Measurements from ENCODE around the gene EPHA2. TPM values are rescaled to one million over a fixed set of nuclear protein-coding genes. Genes with fewer than 3 reads are reported as not detected.

EPHA2 gene
- total RNA-seq, 2 experiments from 2014 or later: 0.22 to 0.33 TPM

DNA sequence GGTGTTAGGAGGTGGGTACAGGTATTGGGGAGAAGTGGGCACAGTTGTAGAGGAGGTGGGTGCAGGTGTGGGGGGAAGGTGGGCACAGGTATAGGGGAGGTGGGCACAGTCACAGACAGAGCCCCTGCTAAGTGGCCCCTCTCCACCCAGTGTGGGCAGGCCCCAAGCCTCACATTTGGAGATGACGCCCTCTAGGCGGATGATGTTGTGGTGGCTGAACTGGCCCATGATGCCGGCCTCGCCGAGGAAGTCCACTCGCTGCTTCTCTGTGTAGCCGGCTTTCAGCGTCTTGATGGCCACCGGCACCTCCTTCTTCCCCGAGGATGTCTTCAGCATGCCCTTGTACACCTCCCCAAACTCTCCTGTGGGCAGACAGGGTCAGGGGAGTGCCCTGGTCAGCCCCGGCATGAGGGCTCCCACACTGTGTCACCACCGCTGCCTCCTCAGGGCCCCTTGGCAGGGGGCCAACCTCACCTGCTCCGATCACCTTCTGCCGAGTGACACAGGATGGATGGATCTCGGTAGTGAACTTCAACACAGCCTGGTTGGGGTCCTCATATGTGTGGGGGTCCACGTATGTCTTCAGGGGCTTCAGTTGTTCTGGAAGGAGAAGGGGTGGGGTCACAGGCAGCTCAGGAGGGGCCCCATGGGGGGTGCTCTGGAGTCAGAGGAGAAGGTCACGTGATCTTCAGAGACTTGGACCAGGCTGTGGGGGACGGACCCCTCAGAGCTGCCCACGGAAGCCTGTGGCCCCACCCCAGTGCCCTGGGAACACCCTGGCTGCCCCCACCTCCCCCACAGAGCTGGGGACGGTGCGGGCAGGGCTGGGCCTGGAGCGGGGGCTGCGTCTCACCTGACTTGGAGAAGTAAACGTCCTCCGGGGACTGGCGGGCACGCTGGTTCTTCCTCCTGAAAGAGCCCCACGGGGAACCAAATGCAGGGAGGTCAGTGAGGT, 22.6 kb downstream of the EPHA2 start:
- no peak for DNase-seq
- intact Hi-C loops (cut with micrococcal nuclease): no loop called here
- Mint-ChIP-seq H3K4me3 (no peak overlapping the region), H3K36me3 (no peaks in the 10 kb centered on the region), H3K27me3 (no peaks in the 10 kb centered on the region), H3K4me1 (ENCODE audit: low read depth) (no peaks in the 10 kb centered on the region), H3K9me3 (no peaks in the 10 kb centered on the region), H3K27ac (no peak overlapping the region)
- ChIA-PET CTCF (no interaction called here), POLR2A (no interaction called here)

DNA sequence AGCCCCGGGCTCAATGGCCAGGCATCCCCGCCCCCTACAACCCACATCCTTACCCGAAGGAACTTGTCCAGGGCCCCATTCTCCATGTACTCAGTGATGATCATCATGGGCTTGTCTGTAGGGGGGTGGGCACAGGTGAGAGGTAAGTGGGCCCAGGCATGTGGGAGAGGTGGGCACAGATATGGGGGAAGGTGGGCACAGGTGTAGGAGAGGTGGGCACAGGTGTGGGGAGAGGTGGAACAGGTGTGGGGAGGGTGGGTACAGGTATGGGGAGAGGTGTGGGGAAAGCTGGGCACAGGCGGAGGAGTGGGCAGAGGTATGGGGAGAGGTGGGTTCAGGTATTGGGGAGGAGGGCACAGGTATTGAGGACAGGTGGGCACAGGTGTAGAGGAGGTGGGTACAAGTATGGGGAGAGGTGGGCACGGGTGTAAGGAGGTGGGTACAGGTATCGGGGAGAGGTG, 23.5 kb downstream of the EPHA2 start:
- H3K27me3 Mint-ChIP-seq: no peaks in the 10 kb centered on the region
- no peaks in the 10 kb centered on the region for H3K9me3 Mint-ChIP-seq
- CTCF ChIA-PET: no interaction called here
- no peaks in the 10 kb centered on the region for H3K36me3 Mint-ChIP-seq
- intact Hi-C loops (cut with micrococcal nuclease): no loop called here
- POLR2A ChIA-PET: no interaction called here
- H3K4me1 Mint-ChIP-seq (ENCODE audit: low read depth): no peaks in the 10 kb centered on the region
- H3K4me3 Mint-ChIP-seq: no peak overlapping the region
- no peak for DNase-seq
- no peak overlapping the region for H3K27ac Mint-ChIP-seq

DNA sequence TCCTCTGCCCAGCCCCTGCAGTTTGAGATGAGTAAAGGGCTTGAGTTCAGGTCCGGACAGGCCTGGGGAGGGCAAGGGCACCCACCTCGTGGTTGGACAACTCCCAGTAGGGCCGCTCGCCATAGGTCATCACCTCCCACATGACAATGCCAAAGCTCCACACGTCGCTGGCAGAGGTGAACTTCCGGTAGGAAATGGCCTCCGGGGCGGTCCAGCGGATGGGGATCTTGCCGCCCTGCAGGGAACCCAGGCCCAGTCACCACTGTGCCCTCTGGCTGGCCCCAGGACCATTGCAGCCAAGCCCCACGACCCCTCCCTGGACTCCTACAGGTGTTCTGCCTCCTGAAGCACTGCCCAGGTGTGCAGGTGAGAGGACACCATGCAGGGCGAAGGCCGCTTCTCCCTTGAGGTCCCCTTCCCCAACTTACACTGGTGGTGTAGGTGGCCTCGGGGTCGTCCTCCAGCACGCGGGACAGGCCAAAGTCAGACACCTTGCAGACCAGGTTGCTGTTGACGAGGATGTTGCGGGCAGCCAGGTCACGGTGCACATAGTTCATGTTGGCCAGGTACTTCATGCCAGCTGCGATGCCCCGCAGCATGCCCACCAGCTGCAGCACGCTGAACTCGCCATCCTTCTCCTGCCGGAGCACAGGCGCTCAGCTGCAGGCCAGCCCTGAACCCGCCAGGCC, 24.1 kb downstream of the EPHA2 start:
- POLR2A ChIA-PET: no interaction called here
- H3K4me3 Mint-ChIP-seq: no peak overlapping the region
- CTCF ChIA-PET: interaction anchor here (2.0 kb wide), 1 partner anchor 49 kb away, joined by 10 read pairs; no protein-coding TSS in a partner anchor
- no peaks in the 10 kb centered on the region for H3K4me1 Mint-ChIP-seq (ENCODE audit: low read depth)
- H3K27me3 Mint-ChIP-seq: no peaks in the 10 kb centered on the region
- H3K36me3 Mint-ChIP-seq: no peaks in the 10 kb centered on the region
- intact Hi-C loops (cut with micrococcal nuclease): no loop called here
- DNase-seq: no peak
- H3K9me3 Mint-ChIP-seq: no peaks in the 10 kb centered on the region
- H3K27ac Mint-ChIP-seq: no peak overlapping the region

DNA sequence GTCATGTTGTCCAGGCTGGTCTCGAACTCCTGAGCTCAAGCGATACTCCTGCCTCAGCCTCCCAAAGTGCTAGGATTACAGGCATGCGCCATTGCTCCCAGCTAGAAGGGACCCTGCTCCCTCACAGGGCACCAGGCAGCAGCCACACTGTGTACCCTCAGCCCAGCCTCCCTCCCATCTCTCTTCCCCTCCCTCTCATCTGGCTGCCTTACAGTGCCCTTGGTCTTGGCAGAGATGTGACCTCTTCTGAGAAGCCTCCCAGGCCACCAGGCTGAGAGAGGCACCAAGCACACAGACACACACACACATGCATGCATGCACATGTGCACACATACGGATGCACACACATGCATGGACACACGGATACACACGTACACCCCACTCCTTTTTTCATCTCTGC, 25.0 kb downstream of the EPHA2 start:
- no peak overlapping the region for H3K27ac Mint-ChIP-seq
- H3K4me3 Mint-ChIP-seq: no peak overlapping the region
- H3K4me1 Mint-ChIP-seq (ENCODE audit: low read depth): no peaks in the 10 kb centered on the region
- intact Hi-C loops (cut with micrococcal nuclease): no loop called here
- H3K36me3 Mint-ChIP-seq: no peaks in the 10 kb centered on the region
- POLR2A ChIA-PET: no interaction called here
- H3K9me3 Mint-ChIP-seq: no peaks in the 10 kb centered on the region
- H3K27me3 Mint-ChIP-seq: no peaks in the 10 kb centered on the region
- DNase-seq: no peak
- CTCF ChIA-PET: interaction anchor here (2.0 kb wide), 1 partner anchor 48 kb away, joined by 10 read pairs; no protein-coding TSS in a partner anchor

DNA sequence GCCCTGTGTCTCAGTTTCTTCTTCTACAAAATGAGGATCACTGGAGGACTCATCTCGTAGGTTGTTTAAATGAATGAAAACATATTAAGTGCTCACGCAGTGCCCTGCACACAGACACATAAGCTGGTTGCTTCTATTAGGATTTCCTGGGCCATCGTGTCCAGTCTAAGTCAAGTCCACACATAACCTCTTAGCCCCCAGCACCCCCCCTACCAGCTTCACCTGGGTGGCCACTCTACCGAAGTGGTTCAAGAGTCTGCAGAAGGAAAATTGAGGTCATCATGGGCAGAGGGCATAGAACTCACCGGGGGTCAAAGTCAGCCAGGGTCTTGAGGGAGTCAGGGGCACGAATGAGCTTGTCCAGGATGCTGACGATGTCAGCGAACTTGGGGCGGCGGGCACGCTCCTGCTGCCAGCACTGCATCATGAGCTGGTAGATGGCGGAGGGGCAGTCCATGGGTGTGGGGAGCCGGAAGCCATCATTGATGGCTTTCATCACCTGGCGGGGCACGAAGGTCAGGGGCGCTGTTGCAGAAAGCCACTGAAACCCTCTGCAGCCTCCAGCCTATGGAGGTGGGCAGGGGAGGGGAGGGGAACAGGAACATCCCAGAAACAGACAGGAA, 25.8 kb downstream of the EPHA2 start:
- H3K36me3 Mint-ChIP-seq: no peaks in the 10 kb centered on the region
- H3K9me3 Mint-ChIP-seq: no peaks in the 10 kb centered on the region
- DNase-seq: no peak
- H3K4me1 Mint-ChIP-seq (ENCODE audit: low read depth): no peaks in the 10 kb centered on the region
- intact Hi-C loops (cut with micrococcal nuclease): no loop called here
- no peak overlapping the region for H3K4me3 Mint-ChIP-seq
- ChIA-PET CTCF (interaction anchor here (2.0 kb wide), 1 partner anchor 48 kb away, joined by 10 read pairs; no protein-coding TSS in a partner anchor), POLR2A (no interaction called here)
- no peaks in the 10 kb centered on the region for H3K27me3 Mint-ChIP-seq
- no peak overlapping the region for H3K27ac Mint-ChIP-seq

DNA sequence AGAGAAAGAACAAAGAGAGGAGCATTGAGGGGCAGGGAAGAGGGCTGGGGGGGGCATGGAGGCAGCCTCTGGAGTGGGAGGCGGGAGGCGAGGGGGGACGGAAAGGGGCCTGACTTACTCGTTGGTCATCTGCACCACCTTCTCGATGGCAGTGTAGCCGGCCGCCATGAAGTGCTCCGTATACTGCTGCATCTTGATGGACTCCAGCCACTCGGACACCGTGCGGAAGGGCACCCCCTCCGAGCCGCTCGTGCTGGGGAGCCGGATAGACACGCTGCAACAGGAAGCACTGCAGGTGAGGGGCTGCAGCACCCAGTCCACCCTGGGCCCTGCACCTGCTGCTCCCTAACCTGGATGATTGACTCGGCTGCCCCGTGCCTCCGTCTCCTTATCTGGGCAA, 26.6 kb downstream of the EPHA2 start:
- ChIA-PET CTCF (no interaction called here), POLR2A (no interaction called here)

DNA sequence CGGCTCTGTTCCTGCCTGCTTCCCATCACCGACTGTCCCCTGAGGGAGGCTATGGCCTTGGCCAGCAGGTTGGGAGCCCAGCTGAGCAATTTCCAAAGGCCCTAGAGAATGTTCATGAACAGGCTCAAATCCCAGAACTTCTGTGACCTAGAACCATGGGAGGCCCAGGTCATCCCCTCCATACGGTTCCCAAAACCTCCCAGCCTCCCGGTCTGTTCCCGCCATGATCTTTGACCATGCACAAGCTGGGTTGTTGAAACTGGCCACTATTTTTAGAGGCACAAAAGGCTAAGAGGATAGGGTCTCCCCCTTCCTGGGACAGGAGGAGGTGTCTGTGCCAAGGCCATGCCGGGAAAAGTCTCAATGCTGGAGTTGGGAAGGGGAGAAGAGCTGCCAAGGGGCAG, 27.5 kb downstream of the EPHA2 start:
- DNase-seq: no peak
- POLR2A ChIA-PET: no interaction called here
- Mint-ChIP-seq H3K9me3 (no peaks in the 10 kb centered on the region), H3K27ac (no peak overlapping the region), H3K4me3 (no peak overlapping the region), H3K4me1 (ENCODE audit: low read depth) (peaks cover 3% of the 10 kb centered on the region), H3K27me3 (no peaks in the 10 kb centered on the region), H3K36me3 (no peaks in the 10 kb centered on the region)
- CTCF ChIA-PET: no interaction called here
- intact Hi-C loops (cut with micrococcal nuclease): no loop called here

More for the DNA sequence above, 26.6 kb downstream of the EPHA2 start:
- H3K27me3 Mint-ChIP-seq: no peaks in the 10 kb centered on the region
- H3K4me3 Mint-ChIP-seq: no peak overlapping the region
- H3K9me3 Mint-ChIP-seq: no peaks in the 10 kb centered on the region
- intact Hi-C loops (cut with micrococcal nuclease): no loop called here
- H3K4me1 Mint-ChIP-seq (ENCODE audit: low read depth): no peaks in the 10 kb centered on the region
- H3K27ac Mint-ChIP-seq: no peak overlapping the region
- no peak for DNase-seq
- no peaks in the 10 kb centered on the region for H3K36me3 Mint-ChIP-seq

DNA sequence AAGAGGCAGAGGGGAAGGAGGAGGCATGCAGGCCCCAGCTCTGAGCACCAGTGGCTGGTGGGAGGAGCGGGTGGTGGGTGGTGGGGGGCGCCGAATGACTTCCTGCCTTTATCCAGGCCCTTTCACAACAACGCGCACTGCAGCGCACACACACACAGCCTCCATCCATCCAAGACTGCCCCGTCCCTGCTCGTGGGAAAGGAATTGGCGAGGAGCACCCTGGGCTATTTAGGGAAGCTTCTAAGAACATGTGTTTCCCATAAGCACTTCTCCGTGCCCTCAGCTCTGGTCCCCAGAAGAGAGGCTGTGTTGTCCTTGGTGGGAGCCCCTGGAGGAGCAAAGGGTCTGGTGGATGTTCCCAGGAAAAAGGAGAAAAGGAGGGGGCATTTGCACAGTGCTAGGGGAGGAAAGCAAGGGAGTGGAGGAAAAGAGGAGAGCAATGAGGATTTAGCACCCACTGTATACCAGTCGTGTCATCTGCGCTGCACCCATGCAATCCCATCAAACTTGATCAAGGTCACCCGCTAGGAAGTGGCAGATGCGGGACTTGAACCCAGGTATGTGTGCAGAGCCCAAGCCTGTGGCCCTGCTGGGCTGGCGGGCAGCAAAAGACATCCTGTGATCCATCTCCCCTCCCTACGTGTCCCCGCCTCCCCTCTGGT, 28.1 kb downstream of the EPHA2 start:
- CTCF ChIA-PET: no interaction called here
- peaks cover 8% of the 10 kb centered on the region for H3K4me1 Mint-ChIP-seq (ENCODE audit: low read depth)
- intact Hi-C loops (cut with micrococcal nuclease): no loop called here
- H3K9me3 Mint-ChIP-seq: no peaks in the 10 kb centered on the region
- DNase-seq: no peak
- H3K27me3 Mint-ChIP-seq: no peaks in the 10 kb centered on the region
- no peaks in the 10 kb centered on the region for H3K36me3 Mint-ChIP-seq
- no peak overlapping the region for H3K4me3 Mint-ChIP-seq
- POLR2A ChIA-PET: no interaction called here
- no peak overlapping the region for H3K27ac Mint-ChIP-seq

DNA sequence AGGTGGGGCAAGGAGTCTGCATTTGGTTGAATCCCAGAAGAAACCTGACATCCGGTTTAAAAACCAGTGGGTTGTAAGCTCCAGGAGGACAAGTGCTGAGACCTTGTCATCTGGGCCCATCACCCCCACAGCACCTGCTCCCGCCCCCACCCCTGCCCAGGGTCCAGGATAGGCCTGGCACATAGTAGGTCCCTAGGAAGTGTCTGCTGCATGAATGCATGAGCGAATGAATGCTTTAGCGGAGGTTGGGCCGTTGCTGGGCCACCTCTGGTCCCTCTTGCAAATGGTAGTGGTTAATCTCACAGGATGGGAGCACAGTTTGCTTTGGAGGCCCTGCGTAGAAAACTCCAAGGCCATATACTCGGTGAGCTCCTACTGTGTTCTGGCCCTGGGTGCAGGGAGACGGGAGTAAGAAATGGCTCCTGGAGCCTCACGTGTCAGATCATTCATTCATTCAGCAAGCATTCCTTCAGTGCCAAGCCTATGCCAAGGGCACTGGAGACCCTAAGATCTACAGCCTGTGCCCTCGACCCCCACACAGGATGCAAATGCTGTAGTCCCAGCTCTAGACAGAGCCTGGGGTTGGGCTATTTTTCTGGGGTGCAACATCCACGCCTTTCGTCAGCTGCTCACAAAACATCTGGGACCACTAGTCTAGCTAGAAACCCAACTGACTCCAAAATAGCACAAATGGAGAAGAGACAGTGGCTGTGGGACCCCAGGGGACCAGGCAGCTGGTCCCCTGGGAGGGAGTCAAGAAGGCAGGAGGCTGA, 28.9 kb downstream of the EPHA2 start:
- ChIA-PET CTCF (no interaction called here), POLR2A (no interaction called here)
- H3K27ac Mint-ChIP-seq: no peak overlapping the region
- peaks cover 10% of the 10 kb centered on the region for H3K4me1 Mint-ChIP-seq (ENCODE audit: low read depth)
- no peak overlapping the region for H3K4me3 Mint-ChIP-seq
- no peaks in the 10 kb centered on the region for H3K36me3 Mint-ChIP-seq
- H3K9me3 Mint-ChIP-seq: no peaks in the 10 kb centered on the region
- intact Hi-C loops (cut with micrococcal nuclease): no loop called here
- H3K27me3 Mint-ChIP-seq: no peaks in the 10 kb centered on the region
- no peak for DNase-seq

DNA sequence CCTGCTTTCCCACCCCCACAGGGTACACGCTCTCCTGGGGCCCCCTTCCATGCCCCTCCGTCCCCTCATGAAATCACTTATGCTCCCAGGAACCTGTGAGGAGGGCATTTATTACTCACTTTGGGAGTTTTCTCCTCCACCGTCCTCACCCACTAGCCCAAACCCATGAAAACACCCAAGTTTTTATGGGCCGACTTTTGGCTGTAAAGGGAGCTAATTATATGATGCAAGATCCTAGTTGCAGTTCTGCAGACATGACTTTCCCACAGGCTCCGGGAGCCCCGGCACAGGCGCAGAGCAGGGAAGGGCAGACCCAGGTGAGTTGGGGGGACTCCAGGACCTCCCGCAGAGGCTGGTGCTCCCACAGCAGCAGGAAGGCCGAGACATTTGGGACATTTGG, 29.7 kb downstream of the EPHA2 start:
- DNase-seq: no peak
- Mint-ChIP-seq H3K27me3 (no peaks in the 10 kb centered on the region), H3K4me3 (no peak overlapping the region), H3K9me3 (no peaks in the 10 kb centered on the region), H3K36me3 (no peaks in the 10 kb centered on the region), H3K27ac (no peak overlapping the region), H3K4me1 (ENCODE audit: low read depth) (peaks cover 10% of the 10 kb centered on the region)
- POLR2A ChIA-PET: no interaction called here
- CTCF ChIA-PET: interaction anchor here (1.7 kb wide), 1 partner anchor 44 kb away, joined by 3 read pairs; no protein-coding TSS in a partner anchor
- intact Hi-C loops (cut with micrococcal nuclease): no loop called here

DNA sequence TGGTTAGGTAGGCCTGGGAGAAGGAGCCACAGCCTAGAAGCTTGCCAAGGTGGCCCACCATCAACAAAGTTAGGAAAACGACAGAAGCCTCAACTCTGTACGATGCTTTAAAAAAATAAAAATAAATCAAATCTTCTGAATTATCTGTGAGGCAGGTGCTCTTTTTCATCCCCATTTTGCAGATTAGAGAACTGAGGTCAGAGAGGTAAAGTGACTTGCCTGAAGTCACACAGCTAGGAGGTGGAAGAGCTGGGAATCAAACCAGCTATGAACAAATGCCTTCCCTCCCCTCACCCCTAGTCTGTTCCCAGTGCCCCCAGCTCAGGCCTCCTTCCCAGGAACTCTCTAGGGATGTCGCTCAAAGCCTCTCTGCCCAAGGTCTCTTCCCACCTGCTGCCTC, 30.4 kb downstream of the EPHA2 start:
- H3K4me3 Mint-ChIP-seq: no peak overlapping the region
- ChIA-PET CTCF (interaction anchor here (0.7 to 1.7 kb wide), 2 partner anchors 43 to 313 kb away, joined by 3 to 4 read pairs; no protein-coding TSS in a partner anchor), POLR2A (no interaction called here)
- H3K27ac Mint-ChIP-seq: no peak overlapping the region
- no peaks in the 10 kb centered on the region for H3K9me3 Mint-ChIP-seq
- H3K4me1 Mint-ChIP-seq (ENCODE audit: low read depth): peaks cover 10% of the 10 kb centered on the region
- no peak for DNase-seq
- intact Hi-C loops (cut with micrococcal nuclease): no loop called here
- no peaks in the 10 kb centered on the region for H3K36me3 Mint-ChIP-seq
- H3K27me3 Mint-ChIP-seq: no peaks in the 10 kb centered on the region

Data from activated CD4-positive, alpha-beta memory T cell treated with anti-CD3 and anti-CD28 coated beads for 36 hours (primary cell).